NCI-H748 (cell line): ENCODE data around the gene ATP10A.

Experiments used
- DNase-seq: peaks from one replicate; lab custom pipeline; 2025; ENCODE audit not compliant: unreplicated experiment; lab: John Stamatoyannopoulos, UW

ATP10A gene, protein sequence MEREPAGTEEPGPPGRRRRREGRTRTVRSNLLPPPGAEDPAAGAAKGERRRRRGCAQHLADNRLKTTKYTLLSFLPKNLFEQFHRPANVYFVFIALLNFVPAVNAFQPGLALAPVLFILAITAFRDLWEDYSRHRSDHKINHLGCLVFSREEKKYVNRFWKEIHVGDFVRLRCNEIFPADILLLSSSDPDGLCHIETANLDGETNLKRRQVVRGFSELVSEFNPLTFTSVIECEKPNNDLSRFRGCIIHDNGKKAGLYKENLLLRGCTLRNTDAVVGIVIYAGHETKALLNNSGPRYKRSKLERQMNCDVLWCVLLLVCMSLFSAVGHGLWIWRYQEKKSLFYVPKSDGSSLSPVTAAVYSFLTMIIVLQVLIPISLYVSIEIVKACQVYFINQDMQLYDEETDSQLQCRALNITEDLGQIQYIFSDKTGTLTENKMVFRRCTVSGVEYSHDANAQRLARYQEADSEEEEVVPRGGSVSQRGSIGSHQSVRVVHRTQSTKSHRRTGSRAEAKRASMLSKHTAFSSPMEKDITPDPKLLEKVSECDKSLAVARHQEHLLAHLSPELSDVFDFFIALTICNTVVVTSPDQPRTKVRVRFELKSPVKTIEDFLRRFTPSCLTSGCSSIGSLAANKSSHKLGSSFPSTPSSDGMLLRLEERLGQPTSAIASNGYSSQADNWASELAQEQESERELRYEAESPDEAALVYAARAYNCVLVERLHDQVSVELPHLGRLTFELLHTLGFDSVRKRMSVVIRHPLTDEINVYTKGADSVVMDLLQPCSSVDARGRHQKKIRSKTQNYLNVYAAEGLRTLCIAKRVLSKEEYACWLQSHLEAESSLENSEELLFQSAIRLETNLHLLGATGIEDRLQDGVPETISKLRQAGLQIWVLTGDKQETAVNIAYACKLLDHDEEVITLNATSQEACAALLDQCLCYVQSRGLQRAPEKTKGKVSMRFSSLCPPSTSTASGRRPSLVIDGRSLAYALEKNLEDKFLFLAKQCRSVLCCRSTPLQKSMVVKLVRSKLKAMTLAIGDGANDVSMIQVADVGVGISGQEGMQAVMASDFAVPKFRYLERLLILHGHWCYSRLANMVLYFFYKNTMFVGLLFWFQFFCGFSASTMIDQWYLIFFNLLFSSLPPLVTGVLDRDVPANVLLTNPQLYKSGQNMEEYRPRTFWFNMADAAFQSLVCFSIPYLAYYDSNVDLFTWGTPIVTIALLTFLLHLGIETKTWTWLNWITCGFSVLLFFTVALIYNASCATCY (N-terminal part only)

DNA sequence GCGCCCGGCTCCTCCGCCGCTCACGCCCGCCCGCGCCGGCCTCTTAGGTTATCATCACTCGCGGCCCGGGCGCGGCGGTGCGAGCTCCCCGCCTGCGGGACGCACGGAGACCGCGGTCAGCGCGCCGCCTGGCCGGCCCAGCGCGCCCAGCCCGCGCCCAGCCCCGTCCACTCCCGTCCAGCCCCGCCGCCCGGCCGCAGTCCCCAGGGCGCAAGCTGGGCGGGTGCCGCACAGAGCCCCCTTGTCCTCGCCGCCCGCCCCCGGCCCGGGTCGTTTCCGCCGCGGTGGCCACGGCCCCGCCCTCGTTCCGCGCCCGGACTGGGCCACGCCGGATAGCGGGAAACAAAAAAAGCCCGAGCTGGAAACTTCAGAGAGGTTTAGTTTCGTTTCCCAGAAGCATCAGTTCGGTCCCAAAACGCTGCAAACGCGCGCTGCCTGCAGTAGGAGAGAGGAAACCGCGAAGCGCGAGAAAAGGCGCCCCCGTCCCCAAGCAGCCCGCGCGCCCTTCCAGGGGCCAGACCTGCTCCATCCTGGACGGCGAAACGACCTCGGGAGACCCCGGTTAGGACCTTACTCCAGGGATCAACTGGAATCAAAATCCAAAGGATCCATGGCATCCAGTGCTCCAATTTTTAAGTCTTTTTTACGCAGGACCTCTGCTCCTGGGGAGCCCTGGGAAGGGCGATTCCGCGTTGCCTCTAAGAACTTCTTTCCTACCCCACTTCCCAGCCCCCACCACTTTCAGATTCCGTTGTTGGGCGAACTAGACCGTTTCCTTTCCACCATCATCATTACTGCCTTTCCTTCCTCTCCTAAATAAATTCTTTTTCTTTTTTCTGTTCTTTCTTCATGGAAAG is at the start of gene ATP10A:
ATP10A (minus strand) TSS at position 217 of the 857 bp plus-strand sequence. CDS start 231 bp downstream, outside the sequence.
- DNase-seq = peak; percentile 4

DNA sequence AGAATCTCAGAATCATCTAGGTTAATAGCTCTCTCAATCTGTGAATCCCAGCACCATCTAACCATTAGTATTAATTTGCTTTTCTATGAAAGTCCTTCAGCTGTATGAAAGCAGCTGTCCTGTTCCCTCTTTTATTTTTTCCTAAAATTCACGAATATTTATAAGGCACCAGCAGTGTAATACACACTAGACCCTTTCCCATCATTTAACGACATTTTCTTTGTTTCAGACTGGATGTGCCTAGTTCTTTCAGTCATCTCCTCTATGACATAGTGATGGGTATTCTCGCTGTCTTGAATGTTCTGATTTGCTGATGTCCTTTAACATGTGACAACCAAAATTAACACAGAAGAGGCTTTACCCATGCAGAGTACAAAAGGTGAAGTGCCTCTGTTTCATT is 48.9 kb upstream of the ATP10A start:
- no peak for DNase-seq

DNA sequence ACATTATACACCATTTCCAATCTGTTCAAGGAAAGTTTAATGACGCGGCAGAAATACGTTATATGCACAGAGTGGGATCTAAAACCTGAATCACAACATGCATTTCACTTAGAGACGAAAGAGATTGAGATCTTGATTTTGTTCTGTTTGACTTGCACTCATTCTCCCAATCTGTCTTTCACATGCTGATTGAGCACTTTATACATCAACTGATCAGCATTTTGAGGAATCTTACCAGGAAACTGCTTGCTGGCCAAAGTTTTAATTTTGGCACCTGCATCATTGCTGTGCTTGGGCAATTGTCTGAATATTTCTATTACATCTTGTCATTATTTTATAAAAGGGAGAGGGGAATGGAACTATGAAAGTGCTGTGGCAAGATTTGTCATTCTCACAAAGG is 47.7 kb upstream of the ATP10A start:
- DNase-seq = no peak

DNA sequence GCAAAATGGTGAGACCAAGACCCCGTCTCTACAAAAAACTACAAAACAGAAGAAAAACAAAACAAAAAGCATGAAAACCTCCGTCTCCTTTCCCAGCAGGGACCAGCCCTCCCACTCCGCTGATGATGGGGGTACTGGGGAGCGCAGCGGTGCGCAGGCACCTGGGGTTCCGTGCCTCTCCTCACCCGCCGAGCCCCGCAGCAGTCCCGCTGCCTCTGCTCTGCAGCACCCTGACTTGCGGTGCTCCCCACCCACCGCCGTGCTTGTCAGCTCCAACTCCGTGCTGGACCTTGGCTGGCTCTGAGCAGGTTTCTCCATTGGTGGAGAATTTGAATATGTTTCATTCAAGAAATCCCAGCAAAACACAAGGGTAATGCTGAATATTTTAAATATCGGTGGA is 46.7 kb upstream of the ATP10A start:
- DNase-seq = no peak

DNA sequence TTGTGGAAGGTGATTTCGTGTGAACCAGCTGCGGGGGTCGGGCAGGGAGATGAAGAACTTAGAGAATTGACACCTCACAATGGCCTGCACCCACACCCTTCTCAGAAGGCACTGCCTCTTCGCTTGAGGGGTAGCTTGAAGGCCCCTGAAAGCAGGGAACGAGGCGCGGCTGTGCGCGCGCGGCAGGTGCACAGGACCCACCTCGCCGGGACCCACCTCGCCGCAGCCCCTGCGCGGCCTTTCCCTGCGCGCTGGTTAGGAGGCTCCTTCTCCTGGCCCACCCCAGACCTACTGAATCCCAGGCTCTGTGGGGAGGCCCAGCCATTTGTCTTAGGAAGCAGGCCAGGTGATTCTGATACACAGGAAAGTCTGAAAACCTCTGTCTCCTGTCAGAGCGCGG is 46.2 kb upstream of the ATP10A start:
- DNase-seq = no peak

DNA sequence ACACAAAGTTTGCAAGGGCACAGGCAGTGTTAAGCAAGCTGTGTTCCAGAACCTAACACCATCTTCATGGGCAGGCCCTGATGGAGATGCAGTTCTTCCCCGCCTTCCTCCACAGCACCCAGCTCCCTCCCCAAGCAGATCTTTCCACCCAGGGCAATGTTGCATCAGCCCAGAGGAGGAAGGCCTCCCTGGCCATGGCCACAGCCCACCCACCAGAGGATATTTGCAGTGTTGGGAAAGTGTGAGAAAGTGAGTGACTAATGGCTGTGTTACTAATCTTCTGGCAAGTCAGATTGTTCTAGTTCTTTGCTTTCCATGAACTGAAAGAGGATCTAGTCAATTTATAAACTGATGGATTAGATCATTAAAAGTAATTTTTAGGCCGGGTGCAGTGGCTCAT is 42.0 kb upstream of the ATP10A start:
- DNase-seq = no peak

DNA sequence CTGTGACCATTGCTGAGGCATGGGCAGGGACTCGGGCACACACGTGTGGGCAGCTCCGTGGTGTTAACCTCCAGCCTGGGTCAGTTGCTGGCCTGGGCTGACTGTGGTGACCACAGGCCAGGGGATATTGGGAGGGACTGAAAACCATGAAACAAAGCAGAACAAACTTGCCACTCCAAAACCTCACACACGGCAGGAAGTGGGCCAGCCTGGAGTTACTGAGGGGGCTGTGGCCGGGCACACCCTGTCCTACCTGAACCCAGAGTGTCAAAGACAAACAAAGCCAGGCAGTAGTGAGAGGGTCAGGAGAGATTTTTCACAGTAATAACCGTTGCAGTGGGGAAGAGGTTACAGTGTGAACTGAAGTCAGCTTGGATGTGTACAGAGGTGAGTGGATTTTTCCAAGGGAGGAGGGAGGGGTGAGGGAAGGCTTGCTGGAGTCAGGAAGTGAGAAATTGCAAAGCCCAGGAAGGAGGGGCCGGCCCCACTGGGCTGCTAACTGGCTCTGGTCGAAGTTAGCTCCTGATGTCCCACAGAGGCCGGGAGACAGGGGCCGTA is 40.0 kb upstream of the ATP10A start:
- no peak for DNase-seq

DNA sequence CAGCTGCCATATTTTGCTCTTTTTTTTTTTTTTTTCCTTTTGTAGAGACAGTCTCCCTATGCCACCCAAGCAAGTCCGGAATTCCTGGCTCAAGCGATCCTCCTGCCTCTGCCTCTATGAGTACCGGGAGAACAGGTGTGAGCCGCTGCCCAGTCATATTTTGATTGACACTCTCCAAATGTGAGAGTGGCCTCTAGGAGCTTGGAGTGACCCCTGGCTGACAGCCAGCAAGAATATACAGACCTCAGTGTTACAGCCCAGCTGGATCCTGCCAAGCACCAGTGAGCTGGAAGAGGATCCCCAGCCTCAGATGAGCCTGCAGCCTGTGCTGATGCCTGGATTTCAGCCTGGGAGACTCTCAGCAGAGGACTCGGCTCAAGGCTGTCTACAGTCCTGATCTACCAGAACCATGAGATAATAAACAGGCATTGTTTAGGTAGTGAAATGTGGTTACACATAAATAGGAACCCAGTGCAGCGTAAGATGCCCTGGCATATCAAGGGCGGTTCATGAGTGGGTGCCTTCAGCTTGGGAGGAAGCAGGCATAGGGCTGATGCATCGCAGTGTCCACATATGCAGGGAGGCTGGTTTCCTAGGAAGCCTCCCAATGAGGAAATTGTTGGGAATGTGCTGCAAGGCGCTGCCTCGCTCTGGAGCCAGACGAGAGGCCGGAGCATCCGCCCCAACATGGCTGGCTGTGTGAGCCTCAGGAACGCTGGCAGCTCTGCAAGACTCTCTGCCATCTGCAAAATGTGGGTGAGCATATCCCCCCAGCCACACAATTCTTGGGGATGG is 38.9 kb upstream of the ATP10A start:
- DNase-seq = no peak

DNA sequence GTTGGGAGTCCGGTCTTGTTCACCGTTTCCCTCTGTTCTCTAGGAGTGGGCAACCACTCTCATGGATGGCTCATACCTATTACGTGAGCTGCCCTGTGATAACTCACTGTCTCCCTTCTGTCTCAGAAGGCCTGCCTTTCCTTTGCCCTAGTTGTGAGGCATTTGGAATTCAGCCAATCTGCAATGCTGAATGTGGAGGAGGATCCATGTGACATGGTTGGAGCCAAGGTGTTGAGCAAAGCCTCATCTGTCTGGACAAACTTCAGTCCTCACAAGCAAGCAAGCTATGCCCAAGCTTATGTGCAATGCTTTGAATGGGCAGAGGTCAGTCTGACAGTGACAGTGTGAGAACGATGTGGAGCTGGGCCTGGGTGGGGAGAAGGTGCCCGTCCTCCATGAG is 37.8 kb upstream of the ATP10A start:
- no peak for DNase-seq

DNA sequence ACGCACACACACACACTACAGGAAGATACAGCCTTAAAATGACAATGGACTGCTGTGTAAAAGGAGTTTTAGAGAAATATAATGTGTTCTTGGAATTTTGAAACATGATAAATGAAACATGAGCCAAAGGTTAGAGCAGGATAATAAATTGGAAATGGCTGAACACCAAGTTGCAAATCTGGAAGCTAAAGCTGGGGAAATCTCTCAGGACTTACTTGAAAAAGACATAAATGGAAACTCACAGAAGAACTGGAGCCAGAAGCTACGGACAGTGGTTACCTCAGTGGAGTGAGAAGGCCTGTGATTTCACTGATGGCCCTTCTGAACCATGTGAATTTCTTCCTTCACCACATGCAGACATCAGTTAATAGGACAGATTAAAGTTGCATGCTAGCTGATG is 37.3 kb upstream of the ATP10A start:
- no peak for DNase-seq

DNA sequence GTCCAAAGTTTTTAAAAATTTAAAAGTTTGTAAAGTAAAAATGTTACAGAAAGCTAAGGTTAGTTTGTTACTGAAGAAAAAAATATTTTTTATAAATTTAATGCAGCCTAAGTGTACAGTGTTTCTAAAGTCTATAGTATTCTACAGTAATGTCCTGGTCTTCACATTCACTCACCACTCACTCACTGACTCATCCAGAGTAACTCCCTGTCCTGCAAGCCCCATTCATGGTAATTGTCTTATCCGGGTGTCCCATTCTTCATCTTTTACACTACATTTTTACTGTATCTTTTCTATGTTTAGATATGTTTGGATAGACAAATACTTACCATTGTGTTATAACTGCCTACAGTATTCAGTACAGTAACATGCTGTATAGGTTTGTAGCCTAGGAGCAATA is 36.7 kb upstream of the ATP10A start:
- no peak for DNase-seq

DNA sequence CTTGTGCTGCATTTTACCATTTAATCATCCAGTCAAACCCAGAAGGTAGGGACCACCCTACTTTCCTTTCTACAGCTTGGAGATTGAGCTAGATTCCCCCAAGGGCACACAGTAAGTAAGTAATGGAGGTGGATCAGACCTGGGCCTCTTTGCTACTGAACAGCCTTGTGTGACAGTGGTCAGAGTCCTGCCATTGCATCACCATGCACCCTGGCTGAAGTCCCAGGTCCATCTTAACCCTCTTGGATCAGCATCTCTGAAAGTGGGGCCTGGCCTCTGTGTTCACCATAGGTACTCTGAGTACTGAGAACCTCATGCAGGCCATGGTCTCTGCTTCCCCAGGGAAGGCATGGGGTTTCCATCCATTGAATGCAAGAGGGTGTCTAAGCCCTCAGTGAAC is 34.5 kb upstream of the ATP10A start:
- no peak for DNase-seq

DNA sequence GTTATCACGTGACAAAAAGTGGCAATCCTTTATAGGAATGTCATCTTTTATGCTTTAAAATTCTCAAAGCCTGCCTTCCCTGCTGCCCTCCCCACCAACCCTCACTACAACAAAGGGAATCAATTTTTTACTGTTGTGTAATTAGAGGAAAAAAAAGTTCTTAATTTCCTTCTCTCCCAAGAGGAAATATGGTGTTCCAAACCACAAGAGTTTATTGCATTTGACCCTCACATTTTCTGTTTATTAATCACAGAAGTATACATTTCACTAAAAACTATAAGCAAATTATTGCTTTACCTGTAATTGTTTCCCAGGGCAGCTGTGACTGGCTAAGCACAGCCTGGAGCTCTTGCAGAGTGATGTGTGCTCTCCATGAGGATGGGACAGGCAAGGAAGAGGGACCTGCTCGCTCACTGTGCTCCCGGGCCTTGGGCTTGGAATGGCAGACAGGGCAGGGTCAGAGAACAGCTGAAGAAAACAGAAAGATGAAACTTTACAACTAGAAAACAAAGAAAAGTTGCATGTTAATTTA is 31.3 kb upstream of the ATP10A start:
- DNase-seq = no peak

DNA sequence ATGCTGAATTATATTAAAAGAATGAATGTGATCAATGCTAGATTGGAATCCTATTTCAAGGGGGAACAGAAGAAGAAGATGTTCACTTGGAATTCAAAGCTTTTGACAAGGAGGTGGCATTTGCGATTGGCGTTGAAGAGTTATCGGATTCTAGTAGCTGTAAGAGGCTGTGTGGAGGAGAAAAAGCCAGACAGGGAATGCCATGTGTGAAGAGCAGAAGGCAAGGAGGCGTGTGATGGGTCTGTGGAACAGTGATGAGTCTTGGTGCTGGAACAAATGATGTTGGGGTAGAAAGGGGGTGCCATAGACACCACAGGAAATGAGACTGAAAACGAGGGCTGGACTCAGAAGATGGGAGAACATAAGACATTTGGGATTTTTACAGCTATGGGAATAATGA is 30.5 kb upstream of the ATP10A start:
- no peak for DNase-seq

DNA sequence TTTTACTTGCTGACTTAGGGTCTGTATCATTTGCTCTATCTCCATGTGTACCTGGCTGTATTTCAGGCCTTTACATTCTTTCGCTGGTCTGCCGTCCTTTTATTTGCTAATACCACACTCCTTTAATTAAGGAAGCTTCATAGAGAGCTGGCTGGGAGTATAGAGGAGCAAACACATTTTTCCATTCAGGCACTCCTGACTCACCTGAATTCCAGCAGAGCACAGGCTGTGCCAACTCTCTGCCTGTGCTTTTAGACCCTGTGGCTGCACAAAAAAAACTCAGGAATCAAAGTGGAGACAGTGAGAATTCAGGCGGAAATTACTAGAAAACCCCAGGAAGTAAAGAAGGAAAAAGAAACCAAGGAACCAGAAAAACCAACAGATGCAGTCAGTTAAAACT is 29.0 kb upstream of the ATP10A start:
- DNase-seq = no peak

DNA sequence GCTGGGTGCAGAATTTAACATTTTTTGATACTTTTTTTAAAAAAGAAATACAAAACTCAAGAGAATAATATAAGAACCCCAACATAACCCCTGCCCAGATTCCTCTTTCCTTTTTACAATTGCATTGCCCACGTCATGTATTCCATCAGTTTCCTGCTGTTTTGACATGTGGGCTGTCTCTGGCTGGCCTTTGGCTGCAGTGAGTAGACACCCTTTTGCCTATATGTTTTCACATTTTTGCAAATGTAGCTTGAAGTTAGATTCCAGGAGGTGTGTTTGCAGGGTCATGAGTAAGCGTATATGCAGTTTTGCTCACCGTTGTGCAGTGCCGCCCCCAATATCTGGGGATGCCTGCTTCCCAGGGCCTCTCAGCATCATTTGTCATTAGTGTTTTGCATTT is 28.0 kb upstream of the ATP10A start:
- DNase-seq = no peak

DNA sequence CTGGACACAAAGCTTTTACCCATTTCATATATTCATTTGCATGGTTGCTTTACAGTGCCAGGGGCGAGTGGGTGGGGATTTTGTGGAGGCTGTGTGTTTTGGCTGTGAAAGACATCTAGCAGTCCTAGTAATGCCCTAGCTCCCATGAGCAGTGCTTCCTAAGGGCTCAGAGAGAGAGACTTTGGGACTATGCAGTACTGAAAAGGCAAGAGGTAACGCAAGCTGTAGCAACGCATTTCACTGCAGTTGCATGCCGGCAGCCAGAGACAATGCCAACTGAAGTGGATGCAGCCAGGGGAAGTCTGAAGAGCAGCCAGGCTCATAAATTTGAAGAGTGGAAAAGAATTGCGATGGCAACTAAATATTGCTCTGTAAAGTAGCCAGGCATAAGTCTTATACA is 27.4 kb upstream of the ATP10A start:
- DNase-seq = no peak

DNA sequence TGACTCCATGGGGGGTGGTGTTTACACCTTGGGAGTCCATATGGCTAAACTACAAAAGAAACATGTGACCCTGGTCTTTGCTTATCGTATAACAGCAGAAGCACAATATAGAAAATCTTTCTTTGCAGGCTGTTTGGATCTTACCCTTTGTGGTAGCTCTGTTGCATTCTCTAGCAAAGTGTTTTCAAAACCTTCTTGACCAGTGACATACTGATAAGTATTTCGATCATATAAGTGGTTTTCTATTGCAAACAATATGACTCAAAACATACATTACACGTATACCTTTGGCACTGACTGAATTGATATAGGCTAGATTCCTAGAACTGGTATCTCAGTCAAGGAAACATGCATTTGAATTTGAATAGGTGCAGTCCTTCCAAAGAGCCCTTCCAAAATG is 24.7 kb upstream of the ATP10A start:
- DNase-seq = no peak

DNA sequence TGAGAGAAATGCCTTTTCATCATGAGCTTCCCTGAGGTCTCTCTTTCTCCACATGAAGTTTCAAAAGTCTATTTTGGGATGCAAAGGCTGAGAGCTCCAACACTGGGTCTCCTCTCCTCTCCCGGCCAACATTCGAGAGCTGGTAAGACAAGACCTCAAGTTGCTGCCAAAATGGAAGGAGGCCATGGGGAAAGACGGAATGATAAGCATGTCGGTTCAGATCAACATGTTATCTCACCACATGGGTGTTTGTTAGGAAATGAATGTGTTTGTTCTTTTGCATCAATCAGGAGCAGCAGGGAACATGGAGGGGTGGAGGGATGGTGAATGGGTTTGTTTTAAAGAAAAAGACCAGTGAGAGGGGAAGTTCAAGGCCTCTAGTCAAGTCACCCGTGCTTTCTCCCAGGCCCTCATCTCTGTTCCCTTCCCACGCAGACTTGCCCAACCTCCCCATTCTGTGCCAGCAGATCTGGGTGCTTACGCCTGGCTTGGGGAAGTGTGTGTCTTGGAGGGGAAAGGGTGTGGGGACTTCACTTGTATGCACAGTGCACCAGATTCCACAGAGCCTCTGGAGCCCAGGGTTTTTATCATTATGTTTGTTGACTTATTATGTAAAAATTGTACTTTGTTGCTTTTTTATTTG is 23.5 kb upstream of the ATP10A start:
- no peak for DNase-seq
